K562 (cell line): ENCODE data around the gene WDR90. TPM values are rescaled to one million over a fixed set of nuclear protein-coding genes. Genes with fewer than 3 reads are reported as not detected.

Source experiments
- CCNT2 ChIP-seq: IDR thresholded peaks from 2 replicates; pipeline ENCODE4 v1.6.1; 2011; ENCODE audit warnings: borderline replicate concordance, low read depth, mild to moderate bottlenecking, moderate library complexity, mixed read lengths, low read length; ENCODE audit not compliant: insufficient read length; ENCODE audit errors: extremely low read depth
- CEBPG ChIP-seq, 3 experiments: fragments of 200-800 bp in 1 of 3; sonication (Bioruptor generic) in 1 of 3; sonication (generic) in 1 of 3; formaldehyde crosslinking in 1 of 3; IDR thresholded peaks in 2 of 3; conservative IDR thresholded peaks in 1 of 3; 2 replicates each; pipeline versions ENCODE4 v1.6.1 to v1.8.0; 2016 to 2022; ENCODE audit warnings: missing compliant biosample characterization in 2 of 3, missing genetic modification characterization in 2 of 3, mild to moderate bottlenecking in 1 of 3, missing genetic modification reagents in 1 of 3
- E2F5 ChIP-seq: sonication (generic); formaldehyde crosslinking; IDR thresholded peaks from 2 replicates; pipeline ENCODE4 v1.8.0; 2022; ENCODE audit warnings: mild to moderate bottlenecking, missing genetic modification reagents
- GABPB1 ChIP-seq: sonication (generic); formaldehyde crosslinking; IDR thresholded peaks from 2 replicates; pipeline ENCODE4 v1.8.0; 2022; ENCODE audit warnings: mild to moderate bottlenecking, missing genetic modification reagents
- GATAD2B ChIP-seq: fragments of 450-650 bp; IDR thresholded peaks from 2 replicates; pipeline ENCODE4 v1.6.1; 2017; ENCODE audit warnings: mild to moderate bottlenecking, borderline replicate concordance
- HDAC8 ChIP-seq: fragments of 450-650 bp; IDR thresholded peaks from 2 replicates; pipeline ENCODE4 v1.6.1; 2016; ENCODE audit warnings: mild to moderate bottlenecking, missing genetic modification characterization, moderate library complexity, missing compliant biosample characterization
- HMGN3 ChIP-seq: IDR thresholded peaks from 2 replicates; pipeline ENCODE4 v1.6.1; 2011; ENCODE audit warnings: borderline replicate concordance, low read depth, mild to moderate bottlenecking, mixed read lengths, low read length; ENCODE audit not compliant: insufficient read length; ENCODE audit errors: extremely low read depth
- NR2F6 ChIP-seq: fragments of 450-650 bp; formaldehyde crosslinking; IDR thresholded peaks from 2 replicates; pipeline ENCODE4 v1.4.0; 2020; ENCODE audit warnings: mild to moderate bottlenecking
- PCBP2 ChIP-seq: fragments of 200-400 bp; formaldehyde crosslinking; IDR thresholded peaks from 2 replicates; pipeline ENCODE4 v1.6.1; 2018; ENCODE audit warnings: low read length, low read depth, mild to moderate bottlenecking, moderate library complexity; ENCODE audit not compliant: poor library complexity, severe bottlenecking
- RBM15 ChIP-seq: fragments of 200-400 bp; formaldehyde crosslinking; IDR thresholded peaks from 2 replicates; pipeline ENCODE4 v1.6.1; 2018; ENCODE audit warnings: mild to moderate bottlenecking, low read length, moderate library complexity; ENCODE audit not compliant: insufficient read depth
- RBM25 ChIP-seq: fragments of 200-400 bp; formaldehyde crosslinking; IDR thresholded peaks from 2 replicates; pipeline ENCODE4 v1.6.1; 2018; ENCODE audit warnings: low read length, low read depth, moderate library complexity; ENCODE audit not compliant: severe bottlenecking
- TARDBP ChIP-seq: fragments of 450-650 bp; IDR thresholded peaks from 2 replicates; pipeline ENCODE4 v1.6.1; 2016
- ZNF324 ChIP-seq: fragments of 250-450 bp; sonication (Bioruptor Pico); IDR thresholded peaks from 2 replicates; pipeline ENCODE4 v1.4.0; 2020; ENCODE audit warnings: mild to moderate bottlenecking
- ZNF551 ChIP-seq: fragments of 250-450 bp; sonication (Bioruptor Pico); IDR thresholded peaks from 2 replicates; pipeline ENCODE4 v1.5.0; 2021; ENCODE audit warnings: mild to moderate bottlenecking, moderate library complexity
- ZNF644 ChIP-seq: fragments of 200-800 bp; sonication (Bioruptor generic); IDR thresholded peaks from 2 replicates; pipeline ENCODE4 v1.6.1; 2016; ENCODE audit warnings: low read depth, missing genetic modification characterization, missing compliant biosample characterization
- ZNF75A ChIP-seq: fragments of 450-650 bp; formaldehyde crosslinking; IDR thresholded peaks from 2 replicates; pipeline ENCODE4 v1.4.0; 2020; ENCODE audit warnings: mild to moderate bottlenecking
- ZNF764 ChIP-seq: fragments of 250-450 bp; sonication (Bioruptor Pico); IDR thresholded peaks from 2 replicates; pipeline ENCODE4 v1.4.0; 2020; ENCODE audit warnings: low read depth, mild to moderate bottlenecking, moderate library complexity
- ZNF780A ChIP-seq: fragments of 250-450 bp; sonication (Bioruptor Pico); IDR thresholded peaks from 2 replicates; pipeline ENCODE4 v1.5.0; 2021; ENCODE audit warnings: mild to moderate bottlenecking
- polyA plus RNA-seq, 8 experiments: library from polyadenylated mRNA; depleted of rRNA in 4 of 8; stranded (reverse) in 5 of 8; unstranded in 3 of 8; fragments of >200 nt; fragmentation: Nextera tagmentation in 2 of 8; fragmentation: Illumina TruSeq in 1 of 8; extraction: Ambion mirVana in 2 of 8; extraction: Trizol in 1 of 8; gene quantifications; 2 replicates each; pipeline versions ENCODE4 v1.2.1 to v1.2.3, GENCODE V29; 2011 to 2014; ENCODE audit warnings: inconsistent platforms in 1 of 8, missing spikeins in 1 of 8
- total RNA-seq, 7 experiments: library from RNA; depleted of rRNA in 6 of 7; stranded (reverse); fragments of >200 nt in 6 of 7; fragmentation: Illumina TruSeq in 2 of 7; extraction: Trizol in 2 of 7; gene quantifications; 2 replicates each; pipeline versions ENCODE4 v1.2.1 to v1.2.3, GENCODE V29; 2011 to 2021; ENCODE audit warnings: low replicate concordance in 1 of 7
- TF ChIP-seq, protein P1 (sequence below): fragments of 200-400 bp; formaldehyde crosslinking; IDR thresholded peaks from 2 replicates; pipeline ENCODE4 v1.6.1; 2017; ENCODE audit warnings: mild to moderate bottlenecking, low read depth, low read length, moderate library complexity
- TF ChIP-seq, protein P2 (sequence below), 2 experiments: fragments of 200-800 bp in 1 of 2; sonication (Bioruptor generic) in 1 of 2; sonication (generic) in 1 of 2; formaldehyde crosslinking in 1 of 2; IDR thresholded peaks in 1 of 2; conservative IDR thresholded peaks in 1 of 2; 2 replicates each; pipeline versions ENCODE4 v1.5.0 to v1.6.1; 2016 to 2020; ENCODE audit warnings: missing compliant biosample characterization in 1 of 2, missing genetic modification characterization in 1 of 2, missing genetic modification reagents in 1 of 2

Gene WDR90
- total and polyA plus RNA-seq, 9 of the 15 experiments (the other 6 are each of a cell fraction or from before 2014, with no cell fraction given), result 0.44 to 12.6 (median 3.3) TPM

DNA sequence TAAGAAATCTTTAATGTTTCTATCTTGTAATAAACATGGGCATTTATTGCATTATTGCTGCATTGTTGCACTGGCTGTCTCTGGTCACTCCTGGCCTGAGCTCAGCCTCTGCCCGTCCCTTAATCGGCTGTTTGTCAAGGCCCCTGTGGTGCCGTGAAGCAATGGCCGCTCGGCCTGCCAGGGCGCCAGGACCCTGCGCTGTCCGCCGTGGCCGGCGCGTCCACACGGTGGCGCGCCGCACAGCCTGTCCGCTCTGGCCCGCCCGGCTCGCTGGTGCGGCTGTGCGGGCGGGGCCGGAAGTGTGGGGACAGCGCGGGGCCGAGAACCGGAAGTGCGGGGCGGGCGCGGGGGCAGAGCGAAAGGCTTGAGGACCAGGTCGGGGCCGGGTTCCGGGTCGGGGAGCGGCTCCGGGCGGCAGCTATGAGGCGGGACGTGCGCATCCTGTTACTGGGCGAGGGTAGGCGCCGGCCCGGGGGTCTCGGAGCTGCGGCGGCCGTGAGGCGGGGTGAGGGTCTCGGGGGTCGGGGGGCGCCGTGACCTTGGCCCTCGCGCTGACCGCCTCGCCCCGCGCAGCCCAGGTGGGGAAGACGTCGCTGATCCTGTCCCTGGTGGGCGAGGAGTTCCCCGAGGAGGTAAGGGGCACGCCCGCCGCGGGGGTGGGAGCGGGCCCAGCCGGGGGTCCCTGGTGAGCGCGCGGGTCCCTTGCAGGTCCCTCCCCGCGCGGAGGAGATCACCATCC, 18.8 kb downstream of the WDR90 start, which contains the start of gene RHOT2 (continued):
- 0 out of 2 replicates have a peak, but pooled peaks have one; percentile 73 for TF ChIP-seq TARDBP
- TF ChIP-seq ZNF764 (CRISPR knock-in tag), result no peak
- TF ChIP-seq HDAC8 (tag), result 0 out of 2 replicates have a peak, but pooled peaks have one; percentile 31
- no peak for TF ChIP-seq ZNF780A (CRISPR knock-in tag)
- TF ChIP-seq NR2F6 (CRISPR knock-in tag), result no peak
- peak; percentile 95 for TF ChIP-seq GATAD2B
- TF ChIP-seq, protein P1, sequence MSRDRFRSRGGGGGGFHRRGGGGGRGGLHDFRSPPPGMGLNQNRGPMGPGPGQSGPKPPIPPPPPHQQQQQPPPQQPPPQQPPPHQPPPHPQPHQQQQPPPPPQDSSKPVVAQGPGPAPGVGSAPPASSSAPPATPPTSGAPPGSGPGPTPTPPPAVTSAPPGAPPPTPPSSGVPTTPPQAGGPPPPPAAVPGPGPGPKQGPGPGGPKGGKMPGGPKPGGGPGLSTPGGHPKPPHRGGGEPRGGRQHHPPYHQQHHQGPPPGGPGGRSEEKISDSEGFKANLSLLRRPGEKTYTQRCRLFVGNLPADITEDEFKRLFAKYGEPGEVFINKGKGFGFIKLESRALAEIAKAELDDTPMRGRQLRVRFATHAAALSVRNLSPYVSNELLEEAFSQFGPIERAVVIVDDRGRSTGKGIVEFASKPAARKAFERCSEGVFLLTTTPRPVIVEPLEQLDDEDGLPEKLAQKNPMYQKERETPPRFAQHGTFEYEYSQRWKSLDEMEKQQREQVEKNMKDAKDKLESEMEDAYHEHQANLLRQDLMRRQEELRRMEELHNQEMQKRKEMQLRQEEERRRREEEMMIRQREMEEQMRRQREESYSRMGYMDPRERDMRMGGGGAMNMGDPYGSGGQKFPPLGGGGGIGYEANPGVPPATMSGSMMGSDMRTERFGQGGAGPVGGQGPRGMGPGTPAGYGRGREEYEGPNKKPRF, result no peak
- no peak for TF ChIP-seq E2F5
- TF ChIP-seq CCNT2, result peak; percentile 96
- TF ChIP-seq, protein P2, sequence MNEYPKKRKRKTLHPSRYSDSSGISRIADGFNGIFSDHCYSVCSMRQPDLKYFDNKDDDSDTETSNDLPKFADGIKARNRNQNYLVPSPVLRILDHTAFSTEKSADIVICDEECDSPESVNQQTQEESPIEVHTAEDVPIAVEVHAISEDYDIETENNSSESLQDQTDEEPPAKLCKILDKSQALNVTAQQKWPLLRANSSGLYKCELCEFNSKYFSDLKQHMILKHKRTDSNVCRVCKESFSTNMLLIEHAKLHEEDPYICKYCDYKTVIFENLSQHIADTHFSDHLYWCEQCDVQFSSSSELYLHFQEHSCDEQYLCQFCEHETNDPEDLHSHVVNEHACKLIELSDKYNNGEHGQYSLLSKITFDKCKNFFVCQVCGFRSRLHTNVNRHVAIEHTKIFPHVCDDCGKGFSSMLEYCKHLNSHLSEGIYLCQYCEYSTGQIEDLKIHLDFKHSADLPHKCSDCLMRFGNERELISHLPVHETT (CRISPR knock-in tag; conservative IDR thresholded peaks at IDR 0.05 in 1 of 2, IDR thresholded peaks at IDR 0.05 in 1 of 2), result peak in 1 of 2 experiments; percentile 96; a peak in 2 of 4 replicates
- peak; percentile 96 for TF ChIP-seq GABPB1 (CRISPR knock-in tag)
- peak; percentile 93 for TF ChIP-seq HMGN3
- TF ChIP-seq ZNF75A (CRISPR knock-in tag), result no peak
- TF ChIP-seq ZNF551 (CRISPR knock-in tag), result no peak
- TF ChIP-seq RBM25, result no peak
- TF ChIP-seq RBM15, result no peak
- no peak for TF ChIP-seq ZNF644 (tag)
- no peak for TF ChIP-seq PCBP2
- TF ChIP-seq ZNF324, result no peak
- TF ChIP-seq CEBPG (CRISPR knock-in tag; IDR thresholded peaks at IDR 0.05), result peak; percentile 49; the same call in 1 of the 2 replicates
- TF ChIP-seq CEBPG (tag; conservative IDR thresholded peaks at IDR 0.05 in 1 of 2, IDR thresholded peaks at IDR 0.05 in 1 of 2), result peak in 1 of 2 experiments; percentile 72; a peak in 3 of 4 replicates
